Immature natural killer cell (primary cell): ENCODE data around the gene CCDC142. TPM values are rescaled to one million over a fixed set of nuclear protein-coding genes. Genes with fewer than 3 reads are reported as not detected.
A peak's percentile ranks its signal among the peaks of the same experiment; 100 is the strongest.

Source experiments
- DNase-seq, 3 donors: peaks; one replicate each; pipeline ENCODE4 v3.0.0; 2022; ENCODE audit warnings: mixed read lengths in 1 of 3
- H3K27ac Mint-ChIP-seq, 6 donors: one replicate each; pipeline ENCODE4 v1.8.0; 2020; ENCODE audit warnings: mixed read lengths in 6 of 6, mild to moderate bottlenecking in 5 of 6, inconsistent platforms in 4 of 6, moderate library complexity in 3 of 6
- H3K27me3 Mint-ChIP-seq, 3 donors: one replicate each; pipeline ENCODE4 v1.8.0; 2020 to 2021; ENCODE audit warnings: low read depth in 3 of 3, mild to moderate bottlenecking in 3 of 3, mixed read lengths in 3 of 3, moderate library complexity in 3 of 3, inconsistent platforms in 1 of 3
- H3K36me3 Mint-ChIP-seq, 3 donors: one replicate each; pipeline ENCODE4 v1.8.0; 2020; ENCODE audit warnings: mixed read lengths in 3 of 3, inconsistent platforms in 2 of 3, mild to moderate bottlenecking in 2 of 3
- H3K4me1 Mint-ChIP-seq, 2 donors: one replicate each; pipeline ENCODE4 v1.8.0; 2020; ENCODE audit warnings: inconsistent platforms in 2 of 2, mild to moderate bottlenecking in 2 of 2, mixed read lengths in 2 of 2, moderate library complexity in 1 of 2
- H3K4me3 Mint-ChIP-seq, 5 donors: one replicate each; pipeline ENCODE4 v1.8.0; 2020; ENCODE audit warnings: mild to moderate bottlenecking in 5 of 5, mixed read lengths in 5 of 5, inconsistent platforms in 3 of 5, moderate library complexity in 3 of 5
- H3K9me3 Mint-ChIP-seq, 6 donors: one replicate each; pipeline ENCODE4 v1.8.0; 2020; ENCODE audit warnings: mild to moderate bottlenecking in 6 of 6, mixed read lengths in 6 of 6, inconsistent platforms in 4 of 6, moderate library complexity in 3 of 6
- polyA plus RNA-seq, 3 donors: library from polyadenylated mRNA; unstranded; fragments of 300-500 nt; fragmentation: Illumina TruSeq; gene quantifications; one replicate each; pipeline ENCODE4 v1.2.3, GENCODE V29; 2021

The CCDC142 gene
- polyA plus RNA-seq, 3 donors from 2014 or later: 4.1 to 16.6 (median 4.4) TPM

GRCh38 chr2:74429487-74430451 is 53.0 kb downstream of the CCDC142 start:
- Mint-ChIP-seq H3K36me3 (peaks cover 0 to 21% (median 8%) of the 10 kb centered on the region in 3 donors), H3K4me3 (no peak overlapping the region), H3K27me3 (peaks cover 0 to 3% (median 0%) of the 10 kb centered on the region in 3 donors), H3K4me1 (no peaks in the 10 kb centered on the region), H3K27ac (peak overlapping the region in 1 of 6 donors; percentile 53), H3K9me3 (no peaks in the 10 kb centered on the region)
- DNase-seq: no peak

- H3K27ac Mint-ChIP-seq: no peak overlapping the region
- peaks cover 0 to 3% (median 0%) of the 10 kb centered on the region in 3 donors for H3K27me3 Mint-ChIP-seq
Observed at GRCh38 chr2:74428675-74429074, 54.1 kb downstream of the CCDC142 start.

GRCh38 chr2:74427551-74427950 is 55.2 kb downstream of the CCDC142 start:
- H3K27me3 Mint-ChIP-seq: peaks cover 0 to 3% (median 0%) of the 10 kb centered on the region in 3 donors
- peaks cover 5 to 7% of the 10 kb centered on the region in 2 donors for H3K4me1 Mint-ChIP-seq
- no peaks in the 10 kb centered on the region for H3K9me3 Mint-ChIP-seq
- H3K36me3 Mint-ChIP-seq: peaks cover 0 to 21% (median 8%) of the 10 kb centered on the region in 3 donors
- DNase-seq: no peak
- H3K4me3 Mint-ChIP-seq: no peak overlapping the region
- peak overlapping the region in 3 of 6 donors; percentile 14 to 68 (median 57) for H3K27ac Mint-ChIP-seq

More at GRCh38 chr2:74428675-74429074, 54.1 kb downstream of the CCDC142 start:
- no peak for DNase-seq
- no peak overlapping the region for H3K4me3 Mint-ChIP-seq
- H3K36me3 Mint-ChIP-seq: peaks cover 0 to 21% (median 8%) of the 10 kb centered on the region in 3 donors
- no peaks in the 10 kb centered on the region for H3K9me3 Mint-ChIP-seq
- H3K4me1 Mint-ChIP-seq: no peaks in the 10 kb centered on the region

GRCh38 chr2:74426181-74426758 is 56.5 kb downstream of the CCDC142 start:
- Mint-ChIP-seq H3K4me3 (no peak overlapping the region), H3K4me1 (peaks cover 13 to 19% of the 10 kb centered on the region in 2 donors), H3K36me3 (peaks cover 0 to 21% (median 8%) of the 10 kb centered on the region in 3 donors), H3K9me3 (no peaks in the 10 kb centered on the region), H3K27ac (no peak overlapping the region), H3K27me3 (peaks cover 6 to 10% (median 10%) of the 10 kb centered on the region in 3 donors)
- no peak for DNase-seq

GRCh38 chr2:74425523-74425922 is 57.3 kb downstream of the CCDC142 start:
- Mint-ChIP-seq H3K4me3 (no peak overlapping the region), H3K9me3 (no peaks in the 10 kb centered on the region), H3K27ac (peak overlapping the region in 3 of 6 donors; percentile 14 to 48 (median 40)), H3K27me3 (peaks cover 6 to 14% (median 13%) of the 10 kb centered on the region in 3 donors), H3K36me3 (peaks cover 0 to 21% (median 8%) of the 10 kb centered on the region in 3 donors), H3K4me1 (peaks cover 17 to 24% of the 10 kb centered on the region in 2 donors)
- no peak for DNase-seq

GRCh38 chr2:74424995-74425406 is 57.8 kb downstream of the CCDC142 start:
- no peaks in the 10 kb centered on the region for H3K9me3 Mint-ChIP-seq
- peak overlapping the region in 2 of 6 donors; percentile 38 to 45 for H3K27ac Mint-ChIP-seq
- no peak overlapping the region for H3K4me3 Mint-ChIP-seq
- H3K27me3 Mint-ChIP-seq: peaks cover 6 to 14% (median 13%) of the 10 kb centered on the region in 3 donors
- no peak for DNase-seq
- H3K36me3 Mint-ChIP-seq: peaks cover 0 to 21% (median 8%) of the 10 kb centered on the region in 3 donors
- peaks cover 22 to 24% of the 10 kb centered on the region in 2 donors for H3K4me1 Mint-ChIP-seq

GRCh38 chr2:74424139-74424992 is 58.4 kb downstream of the CCDC142 start:
- DNase-seq: no peak
- Mint-ChIP-seq H3K4me1 (peaks cover 22 to 24% of the 10 kb centered on the region in 2 donors), H3K27ac (peak overlapping the region in 5 of 6 donors; percentile 45 to 73 (median 57)), H3K27me3 (peaks cover 6 to 14% (median 13%) of the 10 kb centered on the region in 3 donors), H3K36me3 (peaks cover 0 to 17% (median 6%) of the 10 kb centered on the region in 3 donors), H3K4me3 (peak overlapping the region in 1 of 5 donors; percentile 45), H3K9me3 (no peaks in the 10 kb centered on the region)

Other genes with a start within 250 kb of the CCDC142 start
- not detected for gene SLC4A5, start 139.6 kb downstream of the CCDC142 start, polyA plus RNA-seq
- 100 to 1,000 TPM in 1 of 3 donors, 10 to 100 TPM in 2; 38.0 to 106 (median 50.9) TPM for gene DCTN1, start 102.7 kb downstream of the CCDC142 start, polyA plus RNA-seq
- 1 to 10 TPM in 2 of 3 donors, not detected in 1; 1.6 TPM for gene C2orf81, start 61.4 kb downstream of the CCDC142 start, polyA plus RNA-seq
- gene WDR54, start 61.3 kb downstream of the CCDC142 start, polyA plus RNA-seq: 10 to 100 TPM; 38.0 to 94.8 (median 47.7) TPM
- gene RTKN, start 41.1 kb downstream of the CCDC142 start, polyA plus RNA-seq: 10 to 100 TPM in 1 of 3 donors, 1 to 10 TPM in 2; 5.8 to 10.8 (median 8.4) TPM
- 10 to 100 TPM in 1 of 3 donors, 1 to 10 TPM in 2; 3.9 to 11.1 (median 9.3) TPM for gene INO80B, start 27.9 kb downstream of the CCDC142 start, polyA plus RNA-seq
- gene WBP1, start 24.6 kb downstream of the CCDC142 start, polyA plus RNA-seq: 10 to 100 TPM; 45.6 to 56.1 (median 54.0) TPM
- gene MOGS, start 17.6 kb downstream of the CCDC142 start, polyA plus RNA-seq: 10 to 100 TPM; 45.1 to 73.5 (median 46.7) TPM
- 100 to 1,000 TPM in 2 of 3 donors, 10 to 100 TPM in 1; 83.8 to 152 (median 119) TPM for gene MRPL53, start 10.3 kb downstream of the CCDC142 start, polyA plus RNA-seq
- 10 to 100 TPM; 15.9 to 35.1 (median 31.9) TPM for gene TTC31, start 83 bp upstream of the CCDC142 start, polyA plus RNA-seq
- not detected for gene LBX2, start 16.6 kb upstream of the CCDC142 start, polyA plus RNA-seq
- gene PCGF1, start 24.7 kb upstream of the CCDC142 start, polyA plus RNA-seq: 10 to 100 TPM; 18.8 to 22.8 (median 19.5) TPM
- not detected for gene TLX2, start 31.5 kb upstream of the CCDC142 start, polyA plus RNA-seq
- gene DQX1, start 43.2 kb upstream of the CCDC142 start, polyA plus RNA-seq: not detected
- gene AUP1, start 46.7 kb upstream of the CCDC142 start, polyA plus RNA-seq: 100 to 1,000 TPM; 107 to 126 (median 118) TPM
- gene HTRA2, start 46.9 kb upstream of the CCDC142 start, polyA plus RNA-seq: 10 to 100 TPM; 26.5 to 27.2 (median 27.0) TPM
- gene LOXL3, start 70.9 kb upstream of the CCDC142 start, polyA plus RNA-seq: under 1 TPM in 2 of 3 donors, not detected in 1; 0.19 to 0.22 TPM
- 10 to 100 TPM; 18.4 to 42.7 (median 28.4) TPM for gene DOK1, start 71.7 kb upstream of the CCDC142 start, polyA plus RNA-seq
- not detected for gene M1AP, start 165.3 kb upstream of the CCDC142 start, polyA plus RNA-seq
- gene SEMA4F, start 171.2 kb upstream of the CCDC142 start, polyA plus RNA-seq: 1 to 10 TPM; 3.7 to 9.5 (median 6.7) TPM